IPS-NIHi7 (cell line): ENCODE data around the gene MACC1.
A peak's percentile ranks its signal among the peaks of the same experiment; 100 is the strongest.

Experiments used
- DNase-seq: peaks from one replicate; pipeline ENCODE4 v3.0.0; 2012; ENCODE audit warnings: mixed read lengths; ENCODE audit errors: extremely low spot score

The MACC1 gene

GRCh38 chr7:20217193-20217948, at the start of gene MACC1:
Gene MACC1, minus strand, starts transcription at chr7:20217384. Its CDS starts 55,522 bp downstream, at chr7:20161862.
- DNase-seq = peak; percentile 77

GRCh38 chr7:20264623-20265022, 47.4 kb upstream of the MACC1 start:
- DNase-seq = no peak

GRCh38 chr7:20260223-20260622, 43.0 kb upstream of the MACC1 start:
- no peak for DNase-seq

- DNase-seq = no peak
These were observed 40.0 kb upstream of the MACC1 start for GRCh38 chr7:20257212-20257611.

GRCh38 chr7:20249920-20250319, 32.7 kb upstream of the MACC1 start:
- DNase-seq = no peak

- no peak for DNase-seq
These were observed 32.2 kb upstream of the MACC1 start for GRCh38 chr7:20249376-20249775.

GRCh38 chr7:20246236-20246635, 29.1 kb upstream of the MACC1 start:
- DNase-seq = no peak

- no peak for DNase-seq
These were observed 27.3 kb upstream of the MACC1 start for GRCh38 chr7:20244334-20245120.

GRCh38 chr7:20241911-20242261, 24.7 kb upstream of the MACC1 start:
- DNase-seq = no peak

- no peak for DNase-seq
These were observed 24.2 kb upstream of the MACC1 start for GRCh38 chr7:20241194-20241910.

- no peak for DNase-seq
These were observed 23.1 kb upstream of the MACC1 start for GRCh38 chr7:20240080-20240926.

- no peak for DNase-seq
These were observed 21.7 kb upstream of the MACC1 start for GRCh38 chr7:20238754-20239324.

- no peak for DNase-seq
These were observed 21.1 kb upstream of the MACC1 start for GRCh38 chr7:20238194-20238753.

GRCh38 chr7:20237464-20238193, 20.4 kb upstream of the MACC1 start:
- no peak for DNase-seq

- no peak for DNase-seq
These were observed 19.6 kb upstream of the MACC1 start for GRCh38 chr7:20236790-20237189.

GRCh38 chr7:20236043-20236442, 18.9 kb upstream of the MACC1 start:
- DNase-seq = no peak

- no peak for DNase-seq
These were observed 18.1 kb upstream of the MACC1 start for GRCh38 chr7:20235288-20235687.

- no peak for DNase-seq
These were observed 16.2 kb upstream of the MACC1 start for GRCh38 chr7:20233362-20233761.

GRCh38 chr7:20232848-20233247, 15.7 kb upstream of the MACC1 start:
- no peak for DNase-seq
